SU-DHL-6 (cell line): ENCODE results near the gene PXT1.

Source experiments
- H2AFZ ChIP-seq: fragments of 200-600 bp; sonication (generic); 2 replicates; pipeline ENCODE4 v1.6.1; 2014; ENCODE audit warnings: low read depth, mild to moderate bottlenecking, moderate library complexity, mixed read lengths, antibody characterized with exemption, low read length; ENCODE audit not compliant: severe bottlenecking
- H3F3A ChIP-seq: fragments of 200-600 bp; shearing (Covaris generic); 2 replicates; pipeline ENCODE4 v1.6.0; 2016; ENCODE audit warnings: antibody characterized with exemption, mild to moderate bottlenecking; ENCODE audit not compliant: insufficient read depth
- H3K27ac ChIP-seq: fragments of 200-600 bp; sonication (generic); 2 replicates; pipeline ENCODE4 v1.5.1; 2016; ENCODE audit warnings: low read depth, mild to moderate bottlenecking, low read length, moderate library complexity, mixed read lengths
- H3K27me3 ChIP-seq: fragments of 200-600 bp; sonication (generic), shearing (Covaris generic); 2 replicates; pipeline ENCODE4 v1.6.0; 2014; ENCODE audit warnings: mild to moderate bottlenecking, low read length
- H3K36me3 ChIP-seq: fragments of 200-600 bp; sonication (generic); 2 replicates; pipeline ENCODE4 v1.6.1; 2014; ENCODE audit warnings: mild to moderate bottlenecking, low read length, mixed read lengths
- H3K4me2 ChIP-seq: fragments of 300-600, 200-600 bp; shearing (Covaris generic), sonication (generic); 2 replicates; pipeline ENCODE4 v1.6.0; 2014; ENCODE audit warnings: low read length, low read depth, mild to moderate bottlenecking; ENCODE audit not compliant: poor library complexity, severe bottlenecking
- H3K4me3 ChIP-seq: fragments of 200-600 bp; sonication (generic); 2 replicates; pipeline ENCODE4 v1.5.1; 2014; ENCODE audit warnings: antibody characterized with exemption, low read length, mild to moderate bottlenecking, mixed read lengths; ENCODE audit not compliant: insufficient read depth, poor library complexity, severe bottlenecking
- H3K79me2 ChIP-seq: fragments of 200-600 bp; sonication (generic); 2 replicates; pipeline ENCODE4 v1.6.1; 2014; ENCODE audit warnings: mild to moderate bottlenecking, low read length, moderate library complexity; ENCODE audit not compliant: insufficient read depth
- H3K9ac ChIP-seq: fragments of 200-600 bp; sonication (generic); 2 replicates; pipeline ENCODE4 v1.7.0; 2014; ENCODE audit warnings: mild to moderate bottlenecking, low read length
- H3K9me2 ChIP-seq: fragments of 200-600 bp; sonication (generic); replicated peaks from 2 replicates; pipeline ENCODE4 v1.6.1; 2014; ENCODE audit warnings: low read length; ENCODE audit not compliant: insufficient read depth
- H3K9me3 ChIP-seq: fragments of 200-600 bp; sonication (generic); 2 replicates; pipeline ENCODE4 v1.6.1; 2014; ENCODE audit warnings: low read length, mixed read lengths; ENCODE audit not compliant: insufficient read depth
- H4K20me1 ChIP-seq: fragments of 200-600 bp; sonication (generic); 2 replicates; pipeline ENCODE4 v1.6.1; 2014; ENCODE audit warnings: low read depth, mild to moderate bottlenecking, antibody characterized with exemption, low read length, moderate library complexity, mixed read lengths
- EZH2phosphoT487 ChIP-seq: fragments of 200-600 bp; sonication (generic), shearing (Covaris generic); conservative IDR thresholded peaks from 2 replicates; pipeline ENCODE4 v1.6.1; 2018; ENCODE audit warnings: mild to moderate bottlenecking, antibody characterized with exemption, low read length, moderate library complexity, mixed read lengths
- TF ChIP-seq, protein P1 (sequence below): fragments of 200-600 bp; sonication (generic); IDR thresholded peaks from one replicate; pipeline ENCODE4 v1.5.1; 2017; ENCODE audit warnings: antibody characterized with exemption, mild to moderate bottlenecking, low read length, moderate library complexity; ENCODE audit not compliant: insufficient read depth, poor library complexity, severe bottlenecking

PXT1 gene

GRCh38 chr6:36387440-36388303 lies 55.0 kb downstream of the PXT1 start, which contains the start of gene ETV7:
Gene ETV7 (minus strand): TSS chr6:36387669. CDS start chr6:36387541, 128 bp downstream.
- H3K27ac ChIP-seq: no peak within 1 kb of the TSS
- no peak within 1 kb of the TSS for H3K9ac ChIP-seq

GRCh38 chr6:36386495-36387439 lies 55.9 kb downstream of the PXT1 start:
- no peak overlapping the region for H3K4me3 ChIP-seq
- H3K79me2 ChIP-seq: no peaks in the 10 kb centered on the region
- H3K9me2 ChIP-seq: no peaks in the 10 kb centered on the region
- H3K9ac ChIP-seq: no peak overlapping the region
- H3K36me3 ChIP-seq: no peaks in the 10 kb centered on the region
- no peak for TF ChIP-seq EZH2phosphoT487
- TF ChIP-seq, protein P1, sequence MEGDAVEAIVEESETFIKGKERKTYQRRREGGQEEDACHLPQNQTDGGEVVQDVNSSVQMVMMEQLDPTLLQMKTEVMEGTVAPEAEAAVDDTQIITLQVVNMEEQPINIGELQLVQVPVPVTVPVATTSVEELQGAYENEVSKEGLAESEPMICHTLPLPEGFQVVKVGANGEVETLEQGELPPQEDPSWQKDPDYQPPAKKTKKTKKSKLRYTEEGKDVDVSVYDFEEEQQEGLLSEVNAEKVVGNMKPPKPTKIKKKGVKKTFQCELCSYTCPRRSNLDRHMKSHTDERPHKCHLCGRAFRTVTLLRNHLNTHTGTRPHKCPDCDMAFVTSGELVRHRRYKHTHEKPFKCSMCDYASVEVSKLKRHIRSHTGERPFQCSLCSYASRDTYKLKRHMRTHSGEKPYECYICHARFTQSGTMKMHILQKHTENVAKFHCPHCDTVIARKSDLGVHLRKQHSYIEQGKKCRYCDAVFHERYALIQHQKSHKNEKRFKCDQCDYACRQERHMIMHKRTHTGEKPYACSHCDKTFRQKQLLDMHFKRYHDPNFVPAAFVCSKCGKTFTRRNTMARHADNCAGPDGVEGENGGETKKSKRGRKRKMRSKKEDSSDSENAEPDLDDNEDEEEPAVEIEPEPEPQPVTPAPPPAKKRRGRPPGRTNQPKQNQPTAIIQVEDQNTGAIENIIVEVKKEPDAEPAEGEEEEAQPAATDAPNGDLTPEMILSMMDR: no peak
- no peaks in the 10 kb centered on the region for H4K20me1 ChIP-seq
- H3F3A ChIP-seq: no peaks in the 10 kb centered on the region
- H3K4me2 ChIP-seq: peak overlapping the region; percentile 18
- H3K27me3 ChIP-seq: no peaks in the 10 kb centered on the region
- no peak overlapping the region for H3K27ac ChIP-seq
- H3K9me3 ChIP-seq: no peaks in the 10 kb centered on the region
- H2AFZ ChIP-seq: no peak overlapping the region

More at GRCh38 chr6:36387440-36388303, 55.0 kb downstream of the PXT1 start, which contains the start of gene ETV7:
- Histone ChIP-seq H3K79me2 (no peaks in the 10 kb centered on the region), H4K20me1 (no peaks in the 10 kb centered on the region), H3K36me3 (no peaks in the 10 kb centered on the region), H3K4me2 (peak within 1 kb of the TSS; percentile 18), H3K9me3 (no peaks in the 10 kb centered on the region), H3K9me2 (no peaks in the 10 kb centered on the region), H2AFZ (no peak within 1 kb of the TSS), H3K4me3 (no peak within 1 kb of the TSS), H3F3A (no peaks in the 10 kb centered on the region), H3K27me3 (no peaks in the 10 kb centered on the region)
- TF ChIP-seq, protein P1: no peak
- TF ChIP-seq EZH2phosphoT487: 0 out of 2 replicates have a peak, but pooled peaks have one; percentile 33

DNA sequence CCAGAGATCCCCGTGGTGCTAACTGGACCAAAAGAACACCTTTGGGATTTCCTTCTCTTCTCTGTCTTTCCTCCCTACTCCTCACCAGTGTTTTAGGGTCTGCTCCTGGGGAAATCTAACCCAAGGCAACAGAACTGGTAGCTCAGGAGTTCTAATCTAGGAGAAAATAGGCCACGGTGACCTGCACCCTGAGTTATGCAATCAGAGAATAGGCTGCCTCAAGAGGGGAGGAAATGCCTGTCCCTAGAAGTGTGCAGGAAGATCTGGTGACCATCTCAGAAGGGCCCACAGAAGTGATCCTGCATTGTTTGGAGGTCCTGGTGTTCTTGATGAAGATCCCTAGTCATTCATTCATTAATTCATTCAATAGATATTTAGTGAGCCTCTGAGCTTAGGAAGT lies 58.6 kb downstream of the PXT1 start:
- Histone ChIP-seq H4K20me1 (no peaks in the 10 kb centered on the region), H2AFZ (no peak overlapping the region), H3K27ac (no peak overlapping the region), H3K27me3 (no peaks in the 10 kb centered on the region), H3K9ac (no peak overlapping the region), H3F3A (no peaks in the 10 kb centered on the region), H3K9me3 (no peaks in the 10 kb centered on the region), H3K36me3 (no peaks in the 10 kb centered on the region), H3K4me2 (no peak overlapping the region), H3K79me2 (no peaks in the 10 kb centered on the region), H3K9me2 (no peaks in the 10 kb centered on the region), H3K4me3 (no peak overlapping the region)
- no peak for TF ChIP-seq EZH2phosphoT487
- TF ChIP-seq, protein P1: no peak
